Measurements from ENCODE around the gene UBE3A.

UBE3A gene

GRCh38 chr15:25331404-25331803 is 107.4 kb downstream of the UBE3A start:
- DNase-seq (ENCODE audit: low read depth in 2 of 2): no peak

- no peak for DNase-seq (ENCODE audit: low read depth in 2 of 2)
Measured at GRCh38 chr15:25329696-25330095, 109.1 kb downstream of the UBE3A start.

GRCh38 chr15:25327686-25328085 is 111.1 kb downstream of the UBE3A start:
- no peak for DNase-seq (ENCODE audit: low read depth in 2 of 2)

GRCh38 chr15:25325187-25325586 is 113.6 kb downstream of the UBE3A start:
- no peak for DNase-seq (ENCODE audit: low read depth in 2 of 2)

GRCh38 chr15:25323420-25323819 is 115.4 kb downstream of the UBE3A start:
- no peak for DNase-seq (ENCODE audit: low read depth in 2 of 2)

- no peak for DNase-seq (ENCODE audit: low read depth in 2 of 2)
Measured at GRCh38 chr15:25287823-25288222, 151.0 kb downstream of the UBE3A start.
